Naive thymus-derived CD8-positive, alpha-beta T cell (primary cell): ENCODE data around the gene CTLA4. TPM values are rescaled to one million over a fixed set of nuclear protein-coding genes. Genes with fewer than 3 reads are reported as not detected.
A peak's percentile ranks its signal among the peaks of the same experiment; 100 is the strongest.

Source experiments
- ATAC-seq, 2 donors: fragments of 150-1000 bp; cut with Tn5 transposase in 1 of 2; sonication (Bioruptor Pico), chemical (Tn5 transposase) in 1 of 2; 1 replicate in 1 of 2; 2 replicates in 1 of 2; pipeline ENCODE4 v1.10.0; 2021; ENCODE audit warnings: mild to moderate bottlenecking in 2 of 2, moderate library complexity in 2 of 2
- POLR2A ChIA-PET: fragments of 350-600 bp; sonication (Branson Sonifier 250); formaldehyde crosslinking; loops from one replicate; lab custom pipeline; 2021; ENCODE audit warnings: antibody characterized with exemption; lab: Charles Lee
- DNase-seq, 10 donors: peaks; one replicate each; pipeline versions ENCODE4 v3.0.0 to v3.0.0-alpha.2; 2020 to 2022
- H3K27ac Mint-ChIP-seq, 10 donors: one replicate each; pipeline ENCODE4 v1.8.0; 2020 to 2022; ENCODE audit warnings: mild to moderate bottlenecking in 10 of 10, mixed read lengths in 10 of 10, moderate library complexity in 4 of 10, inconsistent platforms in 1 of 10
- H3K27me3 Mint-ChIP-seq, 5 donors: one replicate each; pipeline ENCODE4 v1.8.0; 2021 to 2022; ENCODE audit warnings: mixed read lengths in 5 of 5
- H3K36me3 Mint-ChIP-seq, 3 donors: one replicate each; pipeline ENCODE4 v1.8.0; 2020 to 2022; ENCODE audit warnings: mixed read lengths in 3 of 3, mild to moderate bottlenecking in 2 of 3, inconsistent platforms in 1 of 3
- H3K4me1 Mint-ChIP-seq, 4 donors: one replicate each; pipeline ENCODE4 v1.8.0; 2021 to 2022; ENCODE audit warnings: mixed read lengths in 4 of 4
- H3K4me3 Mint-ChIP-seq, 10 donors: one replicate each; pipeline ENCODE4 v1.8.0; 2020 to 2022; ENCODE audit warnings: mild to moderate bottlenecking in 10 of 10, mixed read lengths in 10 of 10, moderate library complexity in 6 of 10, inconsistent platforms in 1 of 10
- H3K9me3 Mint-ChIP-seq, 9 donors: one replicate each; pipeline ENCODE4 v1.8.0; 2020 to 2022; ENCODE audit warnings: mixed read lengths in 9 of 9, mild to moderate bottlenecking in 3 of 9, inconsistent platforms in 1 of 9, moderate library complexity in 1 of 9
- polyA plus RNA-seq, 3 donors: library from polyadenylated mRNA; unstranded; fragments of 300-500 nt; fragmentation: Illumina TruSeq; gene quantifications; one replicate each; pipeline ENCODE4 v1.2.3, GENCODE V29; 2021
- total RNA-seq, 8 experiments: library from RNA in 2 of 8; stranded (reverse) in 2 of 8; gene quantifications; one replicate each; pipeline ENCODE4 v1.2.3 and lab custom pipeline; 2021 to 2026

The CTLA4 gene
- total and polyA plus RNA-seq, 5 experiments from 2014 or later = 1.5 to 2.9 (median 1.8) TPM

DNA sequence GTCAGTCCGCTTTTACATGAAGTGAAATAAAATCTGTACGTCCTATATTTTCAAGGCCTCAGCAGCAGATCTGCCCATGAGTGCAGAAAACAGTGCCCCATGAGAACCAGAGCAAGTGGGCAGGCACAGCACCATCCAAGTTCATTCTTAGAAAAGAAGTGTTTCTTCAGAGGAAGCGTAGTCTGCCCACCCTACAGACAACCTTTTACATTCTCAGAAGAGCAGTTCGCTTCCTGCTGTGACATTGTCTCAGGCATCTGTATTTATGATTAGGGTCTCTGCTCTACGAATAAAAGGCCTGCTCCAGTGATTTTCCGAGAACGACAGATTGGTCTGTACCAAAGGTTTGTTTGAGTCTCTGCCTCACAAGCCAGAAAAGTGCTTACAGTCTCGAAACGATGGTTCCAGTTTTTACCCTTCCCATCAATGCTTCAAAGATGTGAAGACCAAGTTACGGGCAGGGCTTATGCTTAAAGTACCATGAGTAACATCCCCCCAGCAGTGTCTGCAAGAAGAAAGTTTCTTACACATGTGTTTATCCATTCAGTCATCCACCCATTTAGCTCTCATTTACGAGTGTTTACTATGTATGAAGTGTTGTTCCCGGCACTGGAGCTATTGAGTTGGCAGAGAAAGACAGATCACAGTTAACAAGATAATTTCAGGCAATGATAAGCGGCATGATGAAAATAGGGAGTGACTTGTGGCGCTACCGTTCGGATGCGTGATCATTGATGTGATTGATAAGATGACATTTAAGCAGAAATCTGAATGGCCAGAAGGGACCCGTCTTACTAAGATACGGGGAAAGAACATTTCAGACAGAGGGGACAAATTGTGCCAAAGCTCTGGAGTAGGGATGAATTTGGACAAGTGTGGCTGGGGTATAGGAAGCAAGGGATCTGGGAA lies 31.4 kb upstream of the CTLA4 start:
- peaks cover 0 to 7% (median 0%) of the 10 kb centered on the region in 5 donors for H3K27me3 Mint-ChIP-seq
- ATAC-seq (no peak), DNase-seq (no peak)
- POLR2A ChIA-PET = no interaction called here
- no peak overlapping the region for H3K27ac Mint-ChIP-seq
- peaks cover 0 to 6% (median 3%) of the 10 kb centered on the region in 4 donors for H3K4me1 Mint-ChIP-seq
- H3K4me3 Mint-ChIP-seq = no peak overlapping the region
- no peaks in the 10 kb centered on the region for H3K36me3 Mint-ChIP-seq
- no peaks in the 10 kb centered on the region for H3K9me3 Mint-ChIP-seq

DNA sequence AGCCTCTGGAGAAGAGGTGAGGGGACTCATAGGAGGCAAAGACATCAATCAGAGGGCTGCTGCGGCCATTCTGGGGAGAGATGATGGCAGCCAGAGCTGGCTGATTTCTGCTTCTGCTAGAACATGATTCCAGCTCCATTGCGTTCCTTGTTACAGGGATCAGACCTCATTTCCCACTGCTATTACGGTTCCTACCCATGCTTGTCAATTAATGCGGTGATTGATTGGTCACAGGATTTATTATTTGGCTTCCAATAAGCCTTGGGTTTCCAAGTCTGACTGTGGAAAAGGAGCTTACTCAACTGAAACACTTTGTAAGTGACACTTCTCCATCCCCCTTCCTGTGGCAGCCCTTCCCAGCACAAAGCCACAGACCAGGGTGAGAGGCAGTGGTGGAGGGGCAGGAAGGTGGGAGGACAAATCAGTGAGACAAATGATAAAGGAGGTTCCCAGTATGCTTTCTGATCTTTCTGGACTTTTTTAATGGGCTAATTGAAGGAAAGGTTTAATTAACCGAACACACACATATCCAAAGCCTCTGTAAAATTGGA lies 26.8 kb upstream of the CTLA4 start:
- H3K4me3 Mint-ChIP-seq = no peak overlapping the region
- POLR2A ChIA-PET = no interaction called here
- DNase-seq (no peak), ATAC-seq (no peak)
- H3K27me3 Mint-ChIP-seq = peaks cover 0 to 7% (median 0%) of the 10 kb centered on the region in 5 donors
- H3K36me3 Mint-ChIP-seq = no peaks in the 10 kb centered on the region
- H3K27ac Mint-ChIP-seq = no peak overlapping the region
- peaks cover 0 to 8% (median 3%) of the 10 kb centered on the region in 4 donors for H3K4me1 Mint-ChIP-seq
- H3K9me3 Mint-ChIP-seq = no peaks in the 10 kb centered on the region

DNA sequence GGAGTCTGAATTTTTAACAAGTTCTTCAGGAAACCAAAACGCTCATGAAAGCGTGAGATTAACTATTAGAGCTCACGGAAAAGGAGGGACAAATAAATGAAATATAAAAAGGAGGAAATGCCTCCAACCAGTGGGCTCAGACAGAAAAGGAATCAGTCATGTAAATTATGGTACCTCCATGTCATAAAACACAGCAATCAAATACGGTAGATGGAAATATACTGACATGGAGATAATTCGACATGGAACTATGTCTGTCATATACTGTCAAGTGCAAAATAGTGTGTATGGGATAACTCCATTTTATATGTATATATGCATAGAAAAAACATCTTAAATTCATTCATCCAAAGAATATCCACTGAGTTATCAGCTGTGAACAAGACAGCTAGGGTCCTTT lies 25.9 kb upstream of the CTLA4 start:
- ATAC-seq (no peak), DNase-seq (no peak)
- no peak overlapping the region for H3K27ac Mint-ChIP-seq
- no peaks in the 10 kb centered on the region for H3K36me3 Mint-ChIP-seq
- POLR2A ChIA-PET = no interaction called here
- H3K9me3 Mint-ChIP-seq = no peaks in the 10 kb centered on the region
- no peak overlapping the region for H3K4me3 Mint-ChIP-seq
- H3K4me1 Mint-ChIP-seq = peaks cover 0 to 8% (median 3%) of the 10 kb centered on the region in 4 donors
- H3K27me3 Mint-ChIP-seq = peaks cover 0 to 5% (median 0%) of the 10 kb centered on the region in 5 donors

DNA sequence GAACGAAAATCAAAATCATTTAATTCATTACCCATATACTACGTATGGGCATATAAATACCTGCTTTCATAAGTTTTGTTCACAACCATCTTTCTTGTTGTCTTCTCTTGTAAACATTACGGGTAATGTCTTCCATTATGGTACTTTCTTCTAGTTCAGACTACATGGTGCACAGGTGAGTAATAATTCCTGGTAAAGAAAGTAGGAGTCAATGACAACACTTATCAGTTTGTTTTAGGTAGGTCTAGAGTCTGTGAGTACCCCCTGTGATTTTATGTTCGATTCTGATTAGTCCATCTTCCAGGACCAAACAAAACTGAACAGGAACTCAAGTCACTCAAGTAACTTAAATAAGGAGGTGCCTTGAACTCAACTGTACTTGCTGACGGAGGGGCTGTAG lies 25.2 kb upstream of the CTLA4 start:
- Mint-ChIP-seq H3K4me3 (no peak overlapping the region), H3K27me3 (peaks cover 0 to 5% (median 0%) of the 10 kb centered on the region in 5 donors)
- ATAC-seq = no peak

DNA sequence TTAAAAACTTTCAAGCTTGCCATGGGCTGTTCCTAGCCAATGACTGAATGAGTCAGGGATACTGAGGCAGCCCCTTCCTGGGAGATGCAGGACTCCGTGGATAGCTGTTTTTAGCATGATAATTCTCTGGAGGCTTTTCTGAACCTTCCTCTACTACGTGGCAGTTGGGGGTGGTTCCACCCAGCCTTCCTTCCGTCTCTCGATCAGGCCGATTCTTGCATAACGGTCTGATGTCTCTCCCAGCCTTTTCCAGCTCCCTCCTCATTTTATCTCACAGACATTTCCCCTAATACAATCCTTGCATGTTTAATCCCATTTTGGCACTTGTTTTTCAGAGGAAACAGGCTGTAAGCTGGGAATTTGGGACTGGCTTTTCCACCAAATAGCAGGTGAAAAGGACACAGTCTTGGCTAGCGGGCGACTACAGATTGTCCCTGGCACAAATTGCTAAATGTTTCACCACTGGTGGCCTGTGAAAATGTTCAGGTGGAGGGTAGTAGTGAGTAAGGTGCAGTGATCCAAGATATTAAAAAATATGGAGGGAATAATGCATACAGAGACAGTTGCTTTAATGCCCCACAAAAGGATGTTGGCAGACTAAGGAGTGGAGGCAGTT lies 21.0 kb upstream of the CTLA4 start:
- Mint-ChIP-seq H3K9me3 (no peaks in the 10 kb centered on the region), H3K4me3 (no peak overlapping the region), H3K4me1 (peaks cover 0 to 2% (median 0%) of the 10 kb centered on the region in 4 donors), H3K36me3 (no peaks in the 10 kb centered on the region), H3K27ac (no peak overlapping the region), H3K27me3 (no peaks in the 10 kb centered on the region)
- ATAC-seq (no peak), DNase-seq (no peak)
- POLR2A ChIA-PET = interaction anchor here (1.2 kb wide), 1 partner anchor 14 kb away, joined by 4 read pairs; no protein-coding TSS in a partner anchor

More for the DNA sequence above, 25.2 kb upstream of the CTLA4 start:
- Mint-ChIP-seq H3K36me3 (no peaks in the 10 kb centered on the region), H3K27ac (no peak overlapping the region), H3K9me3 (no peaks in the 10 kb centered on the region), H3K4me1 (peaks cover 0 to 8% (median 3%) of the 10 kb centered on the region in 4 donors)
- no peak for DNase-seq
- POLR2A ChIA-PET = no interaction called here

DNA sequence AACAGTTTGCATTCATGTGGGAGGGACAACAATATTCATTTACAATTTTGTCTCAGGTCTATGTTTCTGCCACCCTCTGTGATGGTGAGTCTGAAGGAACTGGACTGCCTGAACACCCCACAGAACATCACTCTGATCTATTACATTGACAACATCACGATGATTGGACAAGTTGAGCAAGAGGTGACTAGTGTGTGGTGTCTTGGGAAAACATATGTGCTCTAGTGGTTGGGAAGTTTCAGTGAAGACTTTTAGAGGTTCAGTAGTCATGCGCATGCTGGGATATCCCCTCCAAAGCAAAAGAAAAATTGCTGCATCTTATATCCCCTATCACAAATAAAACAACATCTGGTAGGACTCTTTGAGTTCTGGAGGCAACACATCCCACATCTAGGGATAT lies 18.6 kb upstream of the CTLA4 start:
- DNase-seq (no peak), ATAC-seq (no peak)
- peaks cover 4 to 10% (median 6%) of the 10 kb centered on the region in 4 donors for H3K4me1 Mint-ChIP-seq
- H3K36me3 Mint-ChIP-seq = no peaks in the 10 kb centered on the region
- no peaks in the 10 kb centered on the region for H3K27me3 Mint-ChIP-seq
- H3K4me3 Mint-ChIP-seq = no peak overlapping the region
- no peak overlapping the region for H3K27ac Mint-ChIP-seq
- no peaks in the 10 kb centered on the region for H3K9me3 Mint-ChIP-seq
- POLR2A ChIA-PET = no interaction called here

DNA sequence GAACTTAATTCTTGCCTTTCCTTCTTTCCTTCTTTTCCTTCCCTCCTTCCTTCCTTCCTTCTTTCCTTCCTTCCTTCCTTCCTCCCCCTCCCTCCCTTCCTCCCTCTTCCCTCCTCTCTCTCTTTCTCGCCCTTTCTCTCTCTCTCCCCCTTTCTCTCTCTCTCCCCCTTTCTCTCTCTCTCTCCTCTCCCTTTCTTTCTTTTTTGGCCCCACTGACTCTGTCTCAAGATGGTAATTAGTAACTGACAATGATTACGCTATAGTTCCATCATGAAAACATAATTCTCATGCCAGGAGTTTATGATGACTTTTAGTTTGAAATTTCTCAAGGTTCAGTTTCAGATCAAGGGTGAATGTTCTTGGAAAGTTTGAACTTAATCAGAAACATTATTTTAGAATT lies 14.8 kb upstream of the CTLA4 start:
- no peak for DNase-seq
- H3K4me1 Mint-ChIP-seq = peaks cover 2 to 13% (median 8%) of the 10 kb centered on the region in 4 donors
- H3K27ac Mint-ChIP-seq = peak overlapping the region in 1 of 10 donors; percentile 74
- POLR2A ChIA-PET = no interaction called here
- no peak for ATAC-seq
- H3K4me3 Mint-ChIP-seq = no peak overlapping the region
- H3K27me3 Mint-ChIP-seq = no peaks in the 10 kb centered on the region
- H3K9me3 Mint-ChIP-seq = no peaks in the 10 kb centered on the region
- H3K36me3 Mint-ChIP-seq = no peaks in the 10 kb centered on the region

DNA sequence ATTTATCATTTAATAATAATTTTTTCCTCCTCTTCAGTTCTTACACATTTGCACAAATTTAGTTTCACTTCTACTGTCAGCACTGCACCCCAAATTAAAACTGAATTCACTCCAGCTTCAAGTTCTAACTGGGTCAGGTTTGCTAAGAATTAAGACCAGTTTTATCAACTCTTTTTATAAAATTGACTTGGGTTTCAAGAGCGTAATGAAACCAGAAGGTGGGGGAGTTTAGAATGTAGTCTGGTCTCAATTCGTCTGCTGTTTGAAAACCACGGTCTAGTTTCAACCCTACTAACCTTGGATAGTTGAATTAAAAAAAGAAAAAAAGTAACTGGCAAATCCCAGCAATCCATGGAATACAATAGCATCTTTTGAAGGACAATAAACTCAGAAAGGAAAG lies 14.3 kb upstream of the CTLA4 start:
- H3K4me1 Mint-ChIP-seq = peaks cover 2 to 18% (median 10%) of the 10 kb centered on the region in 4 donors
- peak overlapping the region in 3 of 10 donors; percentile 10 to 63 (median 12) for H3K4me3 Mint-ChIP-seq
- no peaks in the 10 kb centered on the region for H3K9me3 Mint-ChIP-seq
- no peak for DNase-seq
- ATAC-seq = no peak
- H3K27ac Mint-ChIP-seq = peak overlapping the region in 1 of 10 donors; percentile 74
- H3K27me3 Mint-ChIP-seq = no peaks in the 10 kb centered on the region
- H3K36me3 Mint-ChIP-seq = no peaks in the 10 kb centered on the region
- POLR2A ChIA-PET = no interaction called here

DNA sequence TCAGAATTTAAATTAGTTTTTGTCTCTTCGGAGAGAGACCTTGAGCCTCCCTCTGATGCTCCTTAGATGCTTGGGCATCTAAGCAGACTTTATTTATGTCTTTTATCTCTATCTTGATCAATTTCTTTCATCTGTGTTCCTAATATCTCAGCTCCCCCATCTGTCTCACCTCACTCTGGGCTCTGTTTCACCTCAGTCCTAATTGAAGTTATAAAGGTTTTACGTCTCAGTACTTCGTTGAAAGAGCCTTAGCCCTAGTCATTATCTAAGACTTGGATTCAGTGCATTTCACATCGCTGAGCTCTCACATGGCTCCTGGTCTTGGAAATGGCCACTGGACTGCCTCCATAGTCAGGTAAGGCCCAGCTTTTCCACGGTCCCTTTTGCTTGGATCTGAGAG lies 13.8 kb upstream of the CTLA4 start:
- Mint-ChIP-seq H3K27ac (peak overlapping the region in 4 of 10 donors; percentile 1 to 69 (median 49)), H3K9me3 (no peaks in the 10 kb centered on the region), H3K4me1 (peaks cover 2 to 19% (median 13%) of the 10 kb centered on the region in 4 donors), H3K4me3 (peak overlapping the region in 3 of 10 donors; percentile 37 to 45 (median 38)), H3K36me3 (no peaks in the 10 kb centered on the region), H3K27me3 (peaks cover 0 to under 1% (median 0%) of the 10 kb centered on the region in 5 donors)
- DNase-seq (no peak), ATAC-seq (no peak)
- POLR2A ChIA-PET = no interaction called here

DNA sequence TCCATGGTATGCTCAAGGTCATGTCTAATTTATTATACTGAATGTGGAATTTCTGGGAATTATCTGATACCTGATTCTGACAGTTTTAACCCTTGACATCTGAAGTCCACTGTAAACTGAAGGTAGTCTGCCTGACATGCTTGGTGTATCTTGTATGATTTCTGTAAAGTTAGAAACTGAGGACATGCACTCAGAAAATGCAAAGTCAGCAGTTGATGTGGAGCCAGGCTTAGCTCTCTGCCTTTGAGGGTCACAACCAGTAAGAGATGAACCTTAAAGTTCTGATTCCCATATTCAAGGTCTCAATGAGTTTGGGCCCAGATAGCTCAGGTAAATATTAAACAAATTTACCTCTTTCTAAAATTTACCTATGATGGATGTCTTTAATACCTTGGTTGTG lies 12.3 kb upstream of the CTLA4 start:
- H3K9me3 Mint-ChIP-seq = no peaks in the 10 kb centered on the region
- DNase-seq (no peak), ATAC-seq (no peak)
- POLR2A ChIA-PET = no interaction called here
- peaks cover 0 to 2% (median 0%) of the 10 kb centered on the region in 5 donors for H3K27me3 Mint-ChIP-seq
- H3K36me3 Mint-ChIP-seq = no peaks in the 10 kb centered on the region
- no peak overlapping the region for H3K27ac Mint-ChIP-seq
- peaks cover 4 to 31% (median 20%) of the 10 kb centered on the region in 4 donors for H3K4me1 Mint-ChIP-seq
- no peak overlapping the region for H3K4me3 Mint-ChIP-seq

DNA sequence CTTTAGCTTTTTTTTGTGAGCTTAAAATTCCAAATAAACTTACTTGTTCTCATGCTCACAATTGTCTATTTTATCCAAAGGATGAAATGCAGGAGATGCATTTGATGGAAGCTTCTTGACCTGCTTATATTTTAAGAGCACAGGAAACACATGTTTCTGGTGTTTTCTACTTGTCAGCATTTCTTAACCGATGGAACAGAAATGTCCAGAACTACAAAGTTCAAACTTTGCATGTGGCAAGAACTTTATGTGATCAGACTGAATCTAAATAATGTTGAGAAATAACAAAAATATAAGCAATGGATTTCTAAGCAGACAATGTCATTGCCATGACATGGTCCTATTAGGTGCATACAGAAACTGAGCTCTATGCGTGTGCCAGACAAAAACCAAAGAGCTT lies 9.9 kb upstream of the CTLA4 start:
- Mint-ChIP-seq H3K4me3 (no peak overlapping the region), H3K27ac (no peak overlapping the region), H3K4me1 (peaks cover 7 to 38% (median 26%) of the 10 kb centered on the region in 4 donors), H3K36me3 (no peaks in the 10 kb centered on the region), H3K9me3 (peaks cover 0 to 1% (median 0%) of the 10 kb centered on the region in 9 donors), H3K27me3 (peaks cover 0 to 2% (median 0%) of the 10 kb centered on the region in 5 donors)
- no peak for DNase-seq
- POLR2A ChIA-PET = interaction anchor here (0.9 to 1.3 kb wide), 2 partner anchors 12 to 52 kb away, joined by 3 read pairs; no protein-coding TSS in a partner anchor
- ATAC-seq = no peak

DNA sequence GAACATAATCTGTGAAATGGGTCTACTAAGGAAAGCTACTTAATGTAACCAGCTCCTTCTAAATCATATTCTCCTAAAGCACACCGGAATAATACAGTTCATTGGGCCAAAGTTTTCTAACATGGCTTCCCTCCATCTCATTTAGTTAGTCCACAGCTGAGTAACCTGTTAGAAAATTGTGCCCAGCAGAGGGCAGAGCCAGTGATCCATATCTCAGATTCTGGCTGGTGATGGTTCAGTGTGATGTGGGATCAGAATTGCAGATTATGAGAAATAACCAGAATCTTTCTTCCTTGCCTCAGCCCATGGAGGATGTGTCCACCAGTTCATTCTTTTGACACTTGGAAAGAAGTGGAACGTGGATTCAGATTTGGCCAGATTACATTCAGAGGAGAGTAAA lies 9.4 kb upstream of the CTLA4 start:
- peaks cover 0 to 3% (median 0%) of the 10 kb centered on the region in 9 donors for H3K9me3 Mint-ChIP-seq
- H3K27me3 Mint-ChIP-seq = peaks cover 0 to 2% (median 0%) of the 10 kb centered on the region in 5 donors
- POLR2A ChIA-PET = interaction anchor here (0.9 to 1.3 kb wide), 2 partner anchors 12 to 51 kb away, joined by 3 read pairs; no protein-coding TSS in a partner anchor
- ATAC-seq (peak; percentile 42 to 68), DNase-seq (peak in 3 of 10 donors; percentile 16 to 30 (median 26))
- H3K4me3 Mint-ChIP-seq = no peak overlapping the region
- no peaks in the 10 kb centered on the region for H3K36me3 Mint-ChIP-seq
- H3K27ac Mint-ChIP-seq = peak overlapping the region in 2 of 10 donors; percentile 22 to 48
- peaks cover 5 to 35% (median 22%) of the 10 kb centered on the region in 4 donors for H3K4me1 Mint-ChIP-seq
